ENCODE measurements around the gene SCN9A.

- TF ChIP-seq CTCF (IDR thresholded peaks at IDR 0.05; ENCODE audit: poor library complexity, severe bottlenecking) (no peak), EP300 (conservative IDR thresholded peaks at IDR 0.05; ENCODE audit: poor library complexity, severe bottlenecking) (no peak), EZH2 (IDR thresholded peaks at IDR 0.05; ENCODE audit: borderline replicate concordance, insufficient read depth, low read length, poor library complexity, severe bottlenecking) (no peak), RAD21 (conservative IDR thresholded peaks at IDR 0.05) (no peak), SMC3 (conservative IDR thresholded peaks at IDR 0.05; ENCODE audit: poor library complexity) (no peak), TAF1 (IDR thresholded peaks at IDR 0.05; ENCODE audit: low read depth) (no peak)
Measured at GRCh38 chr2:166193407-166193806, 182.3 kb downstream of the SCN9A start.
